GM19463 (cell line): ENCODE data around the gene TKT.
"Not testable (repeated sequence)": the region's sequence is repeated elsewhere in the genome, so short reads cannot be mapped to it uniquely, and the experiment has no call there.

Experiments
- ATAC-seq: cut with Tn5 transposase; IDR thresholded peaks from one replicate; pipeline ENCODE4 v1.9.1; 2021; ENCODE audit warnings: mild to moderate bottlenecking, moderate library complexity; ENCODE audit not compliant: unreplicated experiment

Gene TKT

GRCh38 chr3:53255775-53256703 is at the start of gene TKT:
Gene TKT (minus strand): TSS chr3:53256022. CDS start chr3:53255942, 80 bp downstream.
- peak; percentile 62 for ATAC-seq

- no peak for ATAC-seq
Measured at GRCh38 chr3:53303957-53304356, 48.1 kb upstream of the TKT start.

GRCh38 chr3:53303549-53303948 is 47.7 kb upstream of the TKT start:
- no peak for ATAC-seq

- ATAC-seq: no peak
Measured at GRCh38 chr3:53300826-53301225, 45.0 kb upstream of the TKT start.

- not testable (repeated sequence) for ATAC-seq
Measured at GRCh38 chr3:53299611-53300023, 43.8 kb upstream of the TKT start.

GRCh38 chr3:53295410-53295809 is 39.6 kb upstream of the TKT start:
- ATAC-seq: no peak

- no peak for ATAC-seq
Measured at GRCh38 chr3:53293867-53294266, 38.0 kb upstream of the TKT start.

- ATAC-seq: no peak
Measured at GRCh38 chr3:53288214-53288613, 32.4 kb upstream of the TKT start.

GRCh38 chr3:53287131-53287629 is 31.4 kb upstream of the TKT start:
- no peak for ATAC-seq

- no peak for ATAC-seq
Measured at GRCh38 chr3:53286727-53287126, 30.9 kb upstream of the TKT start.

- ATAC-seq: no peak
Measured at GRCh38 chr3:53282581-53282980, 26.8 kb upstream of the TKT start.

GRCh38 chr3:53278667-53279066 is 22.8 kb upstream of the TKT start:
- no peak for ATAC-seq

- no peak for ATAC-seq
Measured at GRCh38 chr3:53274938-53275605, 19.2 kb upstream of the TKT start.

- ATAC-seq: no peak
Measured at GRCh38 chr3:53273146-53273670, 17.4 kb upstream of the TKT start.

- peak; percentile 79 for ATAC-seq
Measured at GRCh38 chr3:53269888-53270880, 14.4 kb upstream of the TKT start.

GRCh38 chr3:53269193-53269592 is 13.4 kb upstream of the TKT start:
- ATAC-seq: not testable (repeated sequence)

- no peak for ATAC-seq
Measured at GRCh38 chr3:53267766-53268165, 11.9 kb upstream of the TKT start.

- no peak for ATAC-seq
Measured at GRCh38 chr3:53264718-53265117, 8.9 kb upstream of the TKT start.

- no peak for ATAC-seq
Measured at GRCh38 chr3:53263907-53264306, 8.1 kb upstream of the TKT start.

GRCh38 chr3:53261712-53262111 is 5.9 kb upstream of the TKT start:
- ATAC-seq: no peak
